Stimulated activated CD4-positive, alpha-beta T cell treated with anti-CD3 and anti-CD28 coated beads, Interleukin-4, amount 100 ng/mL, for 48 hours (primary cell): ENCODE measurements around the gene SAE1.

Experiments
- DNase-seq, 2 donors: peaks; one replicate each; pipeline ENCODE4 v3.0.0-alpha.2; 2020; ENCODE audit warnings: low read depth in 2 of 2

The SAE1 gene

GRCh38 chr19:47221080-47221841 lies 90.6 kb downstream of the SAE1 start:
- no peak for DNase-seq

GRCh38 chr19:47221890-47222289 lies 91.3 kb downstream of the SAE1 start:
- DNase-seq: no peak

- DNase-seq: peak; percentile 77 to 80
Observed at GRCh38 chr19:47225746-47226425, 95.3 kb downstream of the SAE1 start.

- DNase-seq: no peak
Observed at GRCh38 chr19:47226426-47227351, 96.1 kb downstream of the SAE1 start.

GRCh38 chr19:47227352-47228167 lies 96.9 kb downstream of the SAE1 start:
- no peak for DNase-seq

- DNase-seq: no peak
Observed at GRCh38 chr19:47228168-47228936, 97.7 kb downstream of the SAE1 start.

GRCh38 chr19:47228937-47229675 lies 98.5 kb downstream of the SAE1 start:
- no peak for DNase-seq

- no peak for DNase-seq
Observed at GRCh38 chr19:47229676-47230053, 99.0 kb downstream of the SAE1 start.

- DNase-seq: peak; percentile 62 to 76
Observed at GRCh38 chr19:47230054-47230920, 99.7 kb downstream of the SAE1 start.

GRCh38 chr19:47230921-47231214 lies 100.2 kb downstream of the SAE1 start, which contains the start of gene BBC3:
TSS of gene BBC3 (minus strand) at chr19:47231199. CDS start at chr19:47228431, 2,768 bp downstream.
- DNase-seq: no peak

GRCh38 chr19:47231215-47232054 lies 100.8 kb downstream of the SAE1 start:
- peak; percentile 83 to 86 for DNase-seq

- no peak for DNase-seq
Observed at GRCh38 chr19:47232422-47233211, 102.0 kb downstream of the SAE1 start.

GRCh38 chr19:47236072-47236675 lies 105.5 kb downstream of the SAE1 start:
- DNase-seq: no peak

GRCh38 chr19:47239152-47239551 lies 108.5 kb downstream of the SAE1 start:
- DNase-seq: no peak

GRCh38 chr19:47239610-47240296 lies 109.1 kb downstream of the SAE1 start:
- DNase-seq: no peak

GRCh38 chr19:47240556-47240955 lies 109.9 kb downstream of the SAE1 start:
- no peak for DNase-seq
